HepG2 (cell line): Measurements from ENCODE around the gene MYADML2. TPM values are rescaled to one million over a fixed set of nuclear protein-coding genes. Genes with fewer than 3 reads are reported as not detected.

Experiments
- AGO2 ChIP-seq: fragments of 200-400 bp; formaldehyde crosslinking; optimal IDR thresholded peaks from 2 replicates; pipeline ENCODE3; 2017; ENCODE audit warnings: mild to moderate bottlenecking, low read depth, low read length, moderate library complexity
- ATF6 ChIP-seq: sonication (generic); formaldehyde crosslinking; conservative IDR thresholded peaks from 2 replicates; pipeline ENCODE4 v1.4.0; 2020; ENCODE audit warnings: missing genetic modification reagents
- E2F2 ChIP-seq: sonication (generic); formaldehyde crosslinking; IDR thresholded peaks from 2 replicates; pipeline ENCODE4 v1.4.0; 2020; ENCODE audit warnings: missing genetic modification reagents, borderline replicate concordance
- FUBP1 ChIP-seq: sonication (generic); formaldehyde crosslinking; IDR thresholded peaks from 2 replicates; pipeline ENCODE4 v1.5.1; 2020; ENCODE audit warnings: missing genetic modification reagents, mild to moderate bottlenecking, borderline replicate concordance
- GFI1 ChIP-seq: sonication (generic); formaldehyde crosslinking; IDR thresholded peaks from 2 replicates; pipeline ENCODE4 v1.5.0; 2020; ENCODE audit warnings: missing genetic modification reagents, mild to moderate bottlenecking, borderline replicate concordance
- JDP2 ChIP-seq: sonication (generic); formaldehyde crosslinking; IDR thresholded peaks from 2 replicates; pipeline ENCODE4 v1.8.1; 2022; ENCODE audit warnings: missing genetic modification reagents, borderline replicate concordance
- KLF6 ChIP-seq: IDR thresholded peaks from 2 replicates; pipeline ENCODE4 v1.8.0; 2016; ENCODE audit warnings: missing biosample characterization, missing genetic modification reagents
- MEIS2 ChIP-seq: sonication (generic); formaldehyde crosslinking; IDR thresholded peaks from 2 replicates; pipeline ENCODE4 v1.9.0; 2021; ENCODE audit warnings: mild to moderate bottlenecking, missing genetic modification reagents
- SKIL ChIP-seq: sonication (generic); formaldehyde crosslinking; IDR thresholded peaks from 2 replicates; pipeline ENCODE4 v1.8.0; 2022; ENCODE audit warnings: missing genetic modification reagents, mild to moderate bottlenecking, moderate library complexity, borderline replicate concordance
- ZFP36L2 ChIP-seq: sonication (generic); formaldehyde crosslinking; IDR thresholded peaks from 2 replicates; pipeline ENCODE4 v1.4.0; 2020; ENCODE audit warnings: missing genetic modification reagents
- ZFP91 ChIP-seq: sonication (generic); formaldehyde crosslinking; IDR thresholded peaks from 2 replicates; pipeline ENCODE4 v1.9.0; 2022; ENCODE audit warnings: missing genetic modification reagents, mild to moderate bottlenecking, borderline replicate concordance
- ZIK1 ChIP-seq: sonication (generic); formaldehyde crosslinking; IDR thresholded peaks from 2 replicates; pipeline ENCODE4 v1.5.0; 2020; ENCODE audit warnings: mild to moderate bottlenecking, low read depth, missing genetic modification reagents, borderline replicate concordance
- ZNF724P ChIP-seq: sonication (generic); formaldehyde crosslinking; IDR thresholded peaks from 2 replicates; pipeline ENCODE4 v1.8.0; 2022; ENCODE audit warnings: missing genetic modification reagents, borderline replicate concordance
- ZNF772 ChIP-seq: sonication (generic); formaldehyde crosslinking; IDR thresholded peaks from 2 replicates; pipeline ENCODE4 v1.5.0; 2020; ENCODE audit warnings: mild to moderate bottlenecking, missing genetic modification reagents
- ZNF800 ChIP-seq: sonication (generic); formaldehyde crosslinking; IDR thresholded peaks from 2 replicates; pipeline ENCODE4 v1.4.0; 2020; ENCODE audit warnings: missing genetic modification reagents
- polyA plus RNA-seq, 8 experiments: library from polyadenylated mRNA; depleted of rRNA in 3 of 8; stranded (reverse) in 7 of 8; unstranded in 1 of 8; fragments of >200 nt; fragmentation: Illumina TruSeq in 4 of 8; extraction: Trizol in 4 of 8; gene quantifications; 2 replicates each; pipeline versions ENCODE4 v1.2.1 to v1.2.3, GENCODE V29; 2011 to 2016; ENCODE audit warnings: low read depth in 4 of 8, missing spikeins in 1 of 8, mixed read lengths in 1 of 8; ENCODE audit not compliant: insufficient read depth in 1 of 8
- total RNA-seq, 5 experiments: library from RNA; depleted of rRNA; stranded (reverse); fragments of >200 nt; fragmentation: Illumina TruSeq; extraction: Trizol; gene quantifications; 2 replicates each; pipeline ENCODE4 v1.2.3, GENCODE V29; 2016; ENCODE audit warnings: low read depth in 1 of 5

Gene MYADML2
- total and polyA plus RNA-seq, 2 of the 13 experiments (the other 11 are each of a cell fraction or from before 2014, with no cell fraction given), result not detected

GRCh38 chr17:81902653-81903414 lies 44.2 kb downstream of the MYADML2 start (continued):
- no peak; the same call in 1 of the 2 replicates for TF ChIP-seq E2F2 (CRISPR knock-in tag)
- peak; percentile 51; the same call in 1 of the 2 replicates for TF ChIP-seq ZNF800
- TF ChIP-seq ZNF724P (CRISPR knock-in tag), result peak; percentile 85; the same call in 1 of the 2 replicates
- peak; percentile 74; the same call in 1 of the 2 replicates for TF ChIP-seq ZFP91 (CRISPR knock-in tag)
- no peak for TF ChIP-seq ATF6 (CRISPR knock-in tag)
- no peak for TF ChIP-seq MEIS2 (CRISPR knock-in tag)
- TF ChIP-seq FUBP1 (CRISPR knock-in tag), result 0 out of 2 replicates have a peak, but pooled peaks have one; percentile 15
- TF ChIP-seq ZNF772 (CRISPR knock-in tag), result peak; percentile 60; the same call in 1 of the 2 replicates
- TF ChIP-seq JDP2, result no peak
- no peak for TF ChIP-seq SKIL (CRISPR knock-in tag)
- no peak for TF ChIP-seq ZIK1 (CRISPR knock-in tag)
- TF ChIP-seq ZFP36L2, result no peak
- TF ChIP-seq KLF6 (CRISPR knock-in tag), result 0 out of 2 replicates have a peak, but pooled peaks have one; percentile 44
- 0 out of 2 replicates have a peak, but pooled peaks have one; percentile 53 for TF ChIP-seq GFI1
- peak; percentile 95 for TF ChIP-seq AGO2
